ENCODE results near the gene HOXA4.

HOXA4 gene

DNA sequence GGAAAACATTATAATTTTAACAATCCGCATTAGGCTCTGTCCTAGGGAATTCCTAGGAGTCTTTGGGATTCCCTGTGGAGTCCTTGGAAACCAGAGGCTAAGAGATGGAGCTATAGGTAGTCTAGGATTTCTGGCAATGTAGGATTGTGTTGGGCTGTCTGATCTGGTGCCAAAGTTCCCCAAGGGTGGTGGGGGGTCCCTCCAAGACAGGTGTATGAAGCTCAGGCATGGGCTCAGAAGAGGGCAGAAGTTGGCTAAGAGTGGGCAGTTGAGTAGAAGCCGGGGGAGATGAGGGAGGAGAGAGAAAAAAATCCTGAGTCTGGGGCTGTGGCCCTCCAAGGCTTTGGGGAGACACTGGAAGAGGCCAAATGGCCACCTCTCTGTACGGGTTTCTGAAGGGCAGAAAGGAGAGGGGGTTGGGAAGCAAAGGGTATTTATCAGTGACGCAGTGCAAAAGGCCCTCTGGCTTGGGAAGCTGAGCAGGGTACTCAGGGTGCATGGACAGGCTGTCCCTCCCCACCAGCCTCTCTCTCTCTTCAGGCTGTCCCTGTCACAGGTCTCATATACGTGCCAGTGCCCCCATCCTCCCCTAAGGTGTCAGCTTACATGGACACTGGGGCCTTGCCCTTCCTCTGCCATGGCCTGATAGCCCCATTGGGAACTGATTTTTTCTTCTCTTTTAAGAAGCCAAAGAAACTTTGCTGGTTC lies 16.1 kb upstream of the HOXA4 start:
- DNase-seq, result peak; percentile 46

DNA sequence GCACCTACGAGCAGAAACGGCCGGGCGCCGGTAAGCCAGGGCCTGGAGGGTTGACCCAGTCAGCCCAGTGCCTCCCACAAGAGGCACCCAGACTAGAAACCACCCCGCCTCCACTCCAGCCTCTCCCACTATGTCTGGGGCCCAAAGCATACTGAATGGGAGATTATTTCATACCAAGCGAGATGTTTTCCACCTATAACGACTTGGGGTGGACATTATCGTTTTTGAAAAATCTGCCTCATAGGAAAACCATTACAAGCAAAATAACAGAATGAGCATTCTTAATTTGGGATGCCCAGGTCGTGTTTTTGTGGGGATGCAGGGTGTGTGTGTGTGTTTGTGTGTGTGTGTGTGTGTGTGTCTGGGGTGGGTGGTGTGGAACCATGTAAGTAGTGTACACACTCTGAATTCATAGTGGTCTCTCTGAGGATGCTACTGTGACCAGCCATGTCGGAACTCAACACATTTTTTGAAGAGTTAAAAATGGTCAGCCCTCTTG lies 15.4 kb upstream of the HOXA4 start:
- DNase-seq, result peak; percentile 52

DNA sequence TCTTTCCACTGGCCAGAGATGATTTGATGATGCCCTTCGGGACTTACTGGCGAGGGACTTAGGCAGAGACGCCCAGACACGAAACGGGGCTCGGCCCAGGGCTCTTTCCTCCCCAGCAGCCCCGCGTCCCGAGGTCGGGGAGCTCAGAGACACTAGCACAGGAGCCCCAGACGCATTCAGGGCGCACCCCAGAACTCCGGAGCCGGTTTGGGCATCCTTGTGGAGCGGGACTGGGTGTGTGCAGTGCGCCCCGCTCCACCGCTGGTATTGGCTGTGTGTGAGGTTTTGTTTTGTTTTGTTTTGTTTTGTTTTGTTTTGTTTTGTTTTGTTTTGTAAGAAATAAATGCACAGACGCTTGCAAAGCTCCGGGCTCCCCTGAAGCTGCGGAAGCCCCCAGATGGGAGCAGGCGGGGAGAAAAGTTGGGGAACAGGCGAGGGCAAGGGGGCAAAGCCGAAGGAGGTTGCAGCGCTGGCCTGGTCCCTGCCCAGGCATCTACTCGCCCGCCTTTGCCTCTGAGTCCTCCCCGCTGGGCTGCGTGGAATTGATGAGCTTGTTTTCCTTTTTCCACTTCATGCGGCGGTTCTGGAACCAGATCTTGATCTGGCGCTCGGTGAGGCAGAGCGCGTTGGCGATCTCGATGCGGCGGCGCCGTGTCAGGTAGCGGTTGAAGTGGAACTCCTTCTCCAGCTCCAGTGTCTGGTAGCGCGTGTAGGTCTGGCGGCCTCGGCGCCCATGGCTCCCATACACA lies 14.8 kb upstream of the HOXA4 start:
- DNase-seq, result peak; percentile 72

DNA sequence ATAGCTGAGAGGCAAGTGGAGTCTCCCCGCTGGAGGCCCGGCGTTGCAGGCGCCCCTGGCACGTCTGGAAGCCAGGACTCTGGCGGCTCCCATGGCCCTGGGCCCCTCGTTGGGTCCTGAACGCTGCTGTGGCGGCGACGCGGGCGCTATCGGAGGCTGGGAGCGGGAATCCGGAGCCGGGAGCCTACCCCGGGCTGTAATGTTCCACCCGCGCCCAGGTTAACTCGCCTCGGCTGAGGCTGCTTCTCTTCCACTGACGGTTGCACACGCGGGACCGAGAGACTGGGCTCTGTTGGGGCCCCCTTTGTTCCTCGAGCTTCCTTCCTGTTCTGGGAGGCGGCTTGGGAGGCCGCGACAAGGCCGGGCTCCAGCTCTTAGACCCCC lies 14.2 kb upstream of the HOXA4 start:
- DNase-seq, result peak; percentile 66

DNA sequence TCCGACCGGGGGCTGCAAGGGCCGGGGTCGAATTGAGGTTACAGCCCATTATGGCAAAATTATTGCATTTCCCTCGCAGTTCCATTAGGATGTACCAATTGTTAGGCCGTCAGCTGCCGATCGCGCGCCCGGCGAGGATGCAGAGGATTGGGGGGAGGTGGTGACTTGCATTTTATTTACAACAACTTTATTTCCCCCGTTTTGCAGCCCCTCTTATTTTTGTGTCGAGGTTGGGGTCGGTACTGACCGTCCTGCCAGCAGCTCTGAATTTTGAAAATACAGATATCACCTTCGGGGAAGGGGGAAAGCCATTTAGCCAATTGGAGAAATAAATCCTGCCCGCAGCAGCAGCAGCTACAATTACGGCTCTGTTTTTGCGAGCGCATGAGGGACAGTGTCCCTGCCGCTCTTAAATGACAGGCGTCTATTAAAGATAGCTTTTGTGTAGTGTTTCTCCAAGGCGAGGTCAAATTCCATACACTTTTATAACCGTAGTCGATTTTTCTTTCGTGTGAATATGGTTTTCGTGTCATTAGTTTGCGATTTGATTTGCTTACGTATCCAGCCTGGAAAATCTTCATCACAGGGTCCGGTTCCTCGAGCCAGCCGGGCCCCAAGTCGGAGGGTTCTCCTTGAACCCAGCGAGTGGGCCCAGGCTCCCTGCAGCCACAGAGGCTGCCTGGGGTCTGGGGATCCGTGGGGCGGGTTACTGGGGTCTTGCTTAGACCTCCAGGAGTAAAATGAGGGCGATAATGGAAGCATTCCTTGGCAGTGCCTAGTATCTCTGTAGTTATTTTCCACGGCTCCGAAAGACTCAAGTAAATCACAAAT lies 13.6 kb upstream of the HOXA4 start:
- DNase-seq, result no peak

DNA sequence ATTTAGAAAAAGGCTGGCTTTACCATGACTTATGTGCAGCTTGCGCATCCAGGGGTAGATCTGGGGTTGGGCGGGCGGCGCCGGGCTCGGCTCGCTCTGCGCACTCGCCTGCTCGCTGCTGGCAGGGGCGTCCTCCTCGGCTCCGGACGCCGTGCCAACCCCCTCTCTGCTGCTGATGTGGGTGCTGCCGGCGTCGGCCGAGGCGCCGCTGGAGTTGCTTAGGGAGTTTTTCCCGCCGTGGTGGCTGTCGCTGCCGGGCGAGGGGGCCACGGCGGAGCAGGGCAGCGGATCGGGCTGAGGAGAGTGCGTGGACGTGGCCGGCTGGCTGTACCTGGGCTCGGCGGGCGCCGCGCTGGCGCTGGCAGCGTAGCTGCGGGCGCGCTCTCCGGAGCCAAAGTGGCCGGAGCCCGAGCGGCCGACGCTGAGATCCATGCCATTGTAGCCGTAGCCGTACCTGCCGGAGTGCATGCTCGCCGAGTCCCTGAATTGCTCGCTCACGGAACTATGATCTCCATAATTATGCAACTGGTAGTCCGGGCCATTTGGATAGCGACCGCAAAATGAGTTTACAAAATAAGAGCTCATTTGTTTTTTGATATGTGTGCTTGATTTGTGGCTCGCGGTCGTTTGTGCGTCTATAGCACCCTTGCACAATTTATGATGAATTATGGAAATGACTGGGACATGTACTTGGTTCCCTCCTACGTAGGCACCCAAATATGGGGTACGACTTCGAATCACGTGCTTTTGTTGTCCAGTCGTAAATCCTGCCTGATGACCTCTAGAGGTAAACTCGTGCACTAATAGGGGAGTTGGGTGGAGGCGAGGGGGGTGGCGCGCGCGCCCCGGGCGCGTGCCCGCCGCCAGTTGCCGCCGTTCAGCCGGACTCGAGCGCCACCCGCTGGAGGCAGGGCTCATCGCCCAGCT lies 12.7 kb upstream of the HOXA4 start, which contains the start of gene HOXA5:
TSS of gene HOXA5 (minus strand) at position 659 of the 927 bp plus-strand sequence. CDS start at position 585, 74 bp downstream.
- DNase-seq, result peak; percentile 90

DNA sequence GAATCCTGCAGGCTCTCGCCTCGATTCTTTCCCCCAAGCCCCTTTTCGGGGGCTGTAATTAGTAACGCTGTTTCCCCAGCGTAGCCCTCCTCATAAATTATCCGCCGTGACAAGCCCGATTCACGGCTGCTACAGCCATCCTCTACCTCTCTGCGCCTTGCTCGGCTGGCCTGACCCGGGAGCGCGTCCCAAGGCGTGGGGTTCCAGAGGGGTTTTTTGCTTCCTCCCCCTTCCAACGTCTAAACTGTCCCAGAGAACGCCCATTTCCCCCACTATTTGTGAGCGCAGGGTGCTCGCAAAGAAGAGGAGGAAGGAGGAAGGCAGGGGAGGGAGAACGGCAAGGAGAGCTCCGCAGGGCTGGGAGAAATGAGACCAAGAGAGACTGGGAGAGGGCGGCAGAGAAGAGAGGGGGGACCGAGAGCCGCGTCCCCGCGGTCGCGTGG lies 12.0 kb upstream of the HOXA4 start:
- peak; percentile 50 for DNase-seq

DNA sequence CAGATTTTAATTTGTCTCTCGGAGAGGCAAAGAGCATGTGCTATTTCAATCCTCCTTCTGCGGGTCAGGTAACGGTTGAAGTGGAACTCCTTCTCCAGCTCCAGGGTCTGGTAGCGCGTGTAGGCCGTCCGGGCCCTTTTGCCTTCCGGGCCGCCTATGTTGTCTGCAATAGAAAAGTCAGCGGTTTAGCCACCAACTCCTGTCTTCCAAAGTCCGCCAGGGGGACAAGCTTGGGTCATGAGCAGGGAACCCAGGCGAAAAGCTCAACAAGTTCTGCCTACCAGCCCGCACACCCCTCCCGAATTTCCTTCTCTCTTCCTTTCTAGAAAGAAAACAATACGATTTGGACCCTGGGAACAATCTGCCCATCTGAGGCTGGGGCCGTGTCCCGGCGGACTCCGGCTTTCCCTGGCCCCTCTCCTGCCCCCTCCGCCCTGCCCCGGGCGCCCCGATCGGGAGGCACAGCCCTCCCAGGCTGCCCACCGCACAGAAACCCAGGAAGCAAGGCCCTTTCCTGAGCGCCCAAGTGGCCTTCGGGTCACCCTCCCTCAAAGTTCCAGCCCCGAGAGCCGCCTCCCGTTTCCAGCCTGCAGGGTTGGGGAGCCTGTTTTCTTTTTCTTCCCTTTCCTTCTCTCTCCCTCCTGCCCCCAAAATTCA lies 11.5 kb upstream of the HOXA4 start:
- DNase-seq, result peak; percentile 61

DNA sequence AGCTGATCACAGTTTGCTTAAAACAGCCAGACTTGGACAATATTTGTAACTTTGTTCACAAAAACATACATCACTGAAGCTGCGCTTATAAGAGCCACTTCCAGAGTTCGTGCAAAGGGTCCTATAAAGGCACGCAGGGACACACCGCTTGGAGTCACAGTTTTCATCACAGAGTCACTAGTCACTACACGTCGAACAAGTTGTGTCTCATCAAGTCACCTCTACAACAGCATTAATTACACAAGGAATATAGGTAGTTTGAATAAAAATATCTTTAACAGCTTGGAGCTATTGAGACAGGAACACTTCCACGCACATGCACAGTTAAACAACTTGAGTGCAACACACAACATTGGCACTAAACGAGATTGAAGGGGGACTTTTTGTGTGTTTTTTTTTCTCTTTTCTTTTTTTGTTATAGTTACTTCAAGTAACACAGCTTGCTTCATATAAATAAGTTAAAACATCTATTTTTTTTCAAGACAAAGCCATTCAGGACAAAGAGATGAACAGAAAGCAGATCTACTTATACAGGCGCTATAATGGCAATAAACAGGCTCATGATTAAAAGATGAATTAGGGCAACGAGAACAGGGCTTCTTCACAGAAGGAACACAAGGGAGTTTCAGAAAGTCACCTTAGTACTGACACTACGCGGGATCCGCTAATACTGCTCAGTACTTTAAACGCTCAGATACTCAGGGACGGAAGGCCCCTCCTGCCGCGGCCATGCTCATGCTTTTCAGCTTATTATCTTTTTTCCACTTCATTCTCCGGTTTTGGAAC lies 10.8 kb upstream of the HOXA4 start:
- DNase-seq, result peak; percentile 32

DNA sequence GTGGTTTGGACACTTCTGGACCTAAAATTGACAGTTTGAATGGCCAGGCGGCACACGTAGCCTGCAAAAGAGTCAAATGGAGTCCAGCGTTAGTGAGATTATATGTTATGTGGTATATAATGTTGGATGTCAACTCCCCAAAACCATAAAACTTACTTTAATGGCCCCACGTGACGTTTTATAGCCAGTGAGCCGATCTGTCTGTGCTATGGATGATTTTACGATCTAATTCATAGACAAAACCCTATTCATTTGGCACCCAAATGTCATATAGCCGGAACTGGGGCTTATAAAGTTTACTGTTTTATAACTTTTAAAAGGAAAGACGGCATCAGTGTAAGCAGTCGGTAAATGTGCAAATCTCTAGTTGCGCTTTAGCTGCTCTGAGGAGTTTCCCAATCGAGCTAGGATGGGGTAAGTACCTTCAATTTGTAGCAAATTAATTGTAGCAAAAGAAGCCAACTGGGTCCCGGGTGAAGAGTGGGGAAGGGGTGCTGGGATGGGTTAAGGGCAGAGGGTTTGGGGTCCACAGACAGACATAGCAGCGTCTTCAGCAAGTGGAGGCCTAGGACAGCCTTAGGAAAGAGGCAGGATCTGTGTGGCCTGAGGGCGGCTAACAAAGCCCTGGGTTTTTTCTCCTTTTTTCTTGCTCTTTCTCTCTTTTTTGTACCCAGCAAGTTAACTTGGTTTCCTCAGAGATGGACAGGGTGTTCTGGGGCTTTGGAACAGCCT lies 9.7 kb upstream of the HOXA4 start:
- DNase-seq, result peak; percentile 45

DNA sequence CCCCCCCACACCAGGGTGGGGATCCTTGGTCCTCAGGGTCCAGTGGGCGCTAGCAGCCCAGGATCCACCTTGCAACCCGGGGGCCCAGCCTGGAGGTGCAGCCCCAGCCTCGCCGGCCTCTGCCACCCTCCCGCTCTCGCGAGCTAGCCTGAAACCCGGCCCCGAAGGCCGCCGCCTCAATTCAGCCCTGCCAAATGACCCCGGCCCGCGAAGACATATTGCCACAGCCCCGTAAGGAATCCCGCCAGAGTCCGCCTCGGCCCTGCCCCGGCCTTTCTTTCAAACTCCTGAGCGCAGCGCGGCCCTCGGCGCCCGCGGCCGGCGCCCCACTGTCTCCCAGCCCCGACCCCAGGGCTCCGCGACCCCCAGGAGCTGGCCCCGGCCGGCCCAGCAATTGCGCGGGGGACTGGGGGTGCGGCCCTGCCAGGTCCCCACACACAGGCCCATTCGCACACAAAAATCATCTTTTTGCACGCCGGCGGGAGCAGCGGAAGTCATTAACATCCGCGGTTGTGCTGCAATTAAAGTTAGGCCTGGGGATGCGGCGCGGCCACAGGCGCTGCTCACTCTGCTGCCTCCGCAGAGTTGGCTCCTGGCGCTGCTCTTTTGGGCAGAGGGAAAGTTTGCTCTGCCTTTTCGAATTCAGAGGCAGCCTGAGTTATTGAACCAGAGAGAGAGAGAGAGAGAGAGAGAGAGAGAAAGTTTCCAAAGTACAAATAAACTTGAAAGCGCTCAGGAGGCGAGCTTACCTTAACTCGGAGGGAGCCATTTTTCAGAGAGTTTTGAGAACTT lies 9.0 kb upstream of the HOXA4 start:
- DNase-seq, result peak; percentile 61

DNA sequence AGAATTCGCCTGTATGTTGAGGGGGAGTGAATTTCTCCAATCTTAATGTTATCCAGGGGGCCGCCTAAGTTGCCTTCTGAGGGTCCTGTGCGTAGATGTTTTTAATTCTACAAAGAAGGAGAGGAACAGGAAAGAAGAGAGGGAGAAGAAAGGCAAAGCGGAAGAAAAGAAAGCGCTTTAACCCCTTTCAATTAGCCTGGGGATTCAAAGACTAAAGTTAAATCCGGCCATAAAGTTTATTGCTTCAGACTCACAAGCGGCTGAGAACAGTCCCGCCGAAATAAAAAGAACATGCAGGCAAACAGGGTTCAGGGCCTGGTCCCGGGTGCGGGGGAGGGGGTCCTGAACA lies 8.4 kb upstream of the HOXA4 start:
- peak; percentile 22 for DNase-seq

DNA sequence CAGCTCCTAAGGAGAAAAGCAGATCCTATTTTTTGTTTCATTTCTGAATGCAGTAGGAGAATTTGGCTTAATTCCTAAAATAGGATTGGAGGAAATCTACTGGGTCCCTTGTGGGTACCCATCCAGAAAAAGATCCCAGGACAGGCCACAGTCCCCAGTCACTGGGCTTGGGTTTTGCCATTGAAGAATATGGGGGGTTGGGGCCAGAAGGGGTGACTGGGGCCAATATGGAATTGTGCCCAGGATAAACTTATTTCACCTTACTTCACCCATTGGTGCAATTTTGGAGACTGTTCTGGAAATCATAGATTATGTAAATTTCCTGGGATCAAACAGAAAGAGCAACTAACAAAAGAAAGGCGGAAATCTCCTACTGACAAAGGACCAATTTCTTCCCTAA lies 7.9 kb upstream of the HOXA4 start:
- DNase-seq, result peak; percentile 41

DNA sequence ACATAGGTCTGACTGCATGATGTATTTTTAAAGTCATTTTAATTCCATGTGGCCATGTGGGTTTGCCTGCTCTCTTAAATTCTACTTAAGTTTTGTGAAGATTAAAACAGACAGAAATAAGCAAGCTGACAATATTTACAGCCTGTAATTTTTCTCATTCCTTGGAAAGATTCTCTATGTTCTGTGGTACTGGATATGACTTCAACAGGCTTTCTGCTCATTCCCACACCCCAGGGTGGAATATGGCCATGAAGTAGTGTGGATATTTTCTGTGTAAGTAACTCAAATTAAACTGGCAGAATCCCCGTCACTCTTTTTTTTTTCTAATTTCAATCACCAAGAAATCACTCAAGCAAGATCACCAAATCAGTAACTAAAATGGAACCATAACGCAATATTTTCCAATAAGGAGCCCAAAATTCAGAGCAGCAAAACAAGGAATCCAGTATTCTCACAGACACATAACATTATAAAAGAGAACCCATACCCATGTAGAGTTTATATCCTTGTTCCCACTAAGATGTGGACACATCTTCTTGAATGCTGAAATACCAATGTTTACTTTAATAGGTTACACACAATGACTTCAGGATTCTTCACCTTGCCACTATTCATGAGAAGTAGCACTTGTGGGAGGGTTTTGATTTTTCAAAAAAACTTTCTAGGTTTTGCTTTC lies 7.2 kb upstream of the HOXA4 start:
- peak; percentile 36 for DNase-seq

DNA sequence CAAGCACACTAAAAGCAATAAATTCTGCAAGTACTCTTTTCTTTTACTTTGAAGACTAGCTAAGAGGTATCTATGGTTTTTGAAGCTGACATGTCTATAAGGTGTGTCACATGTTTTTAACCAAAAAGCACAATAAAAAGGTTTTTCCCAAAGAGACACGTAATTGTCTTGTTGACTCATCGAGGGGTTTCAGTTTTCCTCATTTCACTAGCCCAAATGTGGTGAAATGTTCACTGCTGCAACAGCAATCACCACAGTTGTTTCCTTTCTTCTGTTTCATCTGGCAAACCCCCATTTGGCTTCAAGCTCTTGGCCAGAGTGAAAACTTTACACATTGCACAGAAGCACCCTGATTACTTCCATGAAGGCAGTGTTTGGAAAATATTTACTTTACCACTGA lies 3.8 kb upstream of the HOXA4 start:
- peak; percentile 52 for DNase-seq

DNA sequence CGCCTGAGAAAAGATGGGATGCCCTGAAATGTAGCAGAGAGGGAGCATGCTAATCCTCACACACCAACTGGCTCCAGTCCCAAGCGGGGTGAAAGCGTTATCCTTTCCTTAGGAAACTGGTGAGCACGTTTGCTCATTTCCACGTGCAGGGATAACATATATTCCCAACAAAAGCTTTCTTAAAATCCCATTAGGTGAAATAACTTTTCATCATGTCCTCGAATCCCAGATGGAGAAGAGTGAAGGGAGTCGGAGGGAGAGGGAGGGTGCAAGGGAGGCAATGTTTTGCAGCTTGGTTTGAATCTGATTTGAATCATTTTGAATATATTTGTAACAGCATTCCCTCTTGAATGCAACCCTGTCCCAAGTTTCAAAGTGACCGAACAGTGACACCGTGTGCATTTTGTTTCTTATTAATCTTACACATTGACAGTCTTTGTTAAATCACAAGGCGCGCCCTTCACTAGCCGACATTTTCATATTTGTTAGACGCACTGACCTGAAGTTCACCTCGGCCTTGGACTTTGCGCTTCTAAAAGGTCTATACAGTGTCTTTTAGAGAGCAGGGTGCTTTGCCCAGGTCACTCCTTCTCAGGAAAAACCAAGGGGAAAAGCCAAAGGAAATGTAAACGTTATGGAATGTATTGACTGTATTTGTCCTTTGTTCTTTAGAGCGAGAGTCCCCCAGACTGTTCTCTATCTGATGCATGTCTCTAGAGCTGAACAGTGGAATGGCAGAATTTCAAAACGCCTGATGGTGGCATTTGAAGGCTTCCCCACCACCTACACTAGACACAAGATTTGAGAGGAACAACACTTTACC lies 3.1 kb upstream of the HOXA4 start:
- peak; percentile 40 for DNase-seq

DNA sequence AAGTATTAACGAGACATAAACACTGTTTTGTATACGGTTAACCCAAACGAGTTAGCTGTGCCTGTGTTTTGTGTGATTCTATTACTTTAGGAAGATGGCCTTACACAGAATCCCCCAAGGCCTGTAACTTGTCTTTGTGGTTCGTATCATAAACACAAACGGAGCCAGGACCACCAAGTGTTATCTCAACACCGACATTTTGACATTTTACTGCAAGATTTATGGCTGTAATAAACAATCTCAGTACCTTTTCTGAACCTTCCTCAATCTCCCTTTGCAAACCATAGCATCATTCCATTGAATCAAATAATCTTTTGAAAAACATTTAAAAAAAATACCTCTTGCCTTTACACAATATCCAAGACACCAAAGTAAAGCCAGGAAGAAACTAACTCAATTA lies 2.4 kb upstream of the HOXA4 start:
- no peak for DNase-seq

DNA sequence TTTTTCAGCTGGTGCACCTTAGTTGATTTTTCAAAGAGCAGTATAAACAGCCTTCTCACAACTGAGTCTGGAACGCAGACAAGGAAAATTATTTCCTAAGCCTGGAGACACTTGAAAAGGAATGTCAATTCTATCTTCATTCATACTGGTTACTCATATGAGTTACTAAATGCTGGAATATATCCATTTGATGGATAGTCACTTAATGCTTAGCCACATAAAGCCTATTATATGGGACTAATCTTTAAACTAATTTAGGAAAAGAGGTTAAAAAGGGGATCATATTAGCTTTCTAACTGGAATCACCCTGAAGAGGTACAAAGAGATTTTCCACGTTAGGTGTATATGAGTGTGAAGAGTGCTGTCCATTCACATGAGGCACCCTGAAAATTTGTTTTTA lies 1.7 kb upstream of the HOXA4 start:
- DNase-seq, result no peak

All from right forelimb (tissue), 1 donor.